Fibroblast of villous mesenchyme (primary cell): ENCODE results near the gene SYVN1. TPM values are rescaled to one million over a fixed set of nuclear protein-coding genes. Genes with fewer than 3 reads are reported as not detected.
A peak's percentile ranks its signal among the peaks of the same experiment; 100 is the strongest.

Experiments
- DNase-seq: peaks from one replicate; pipeline ENCODE4 v3.0.0-alpha.2; 2010; ENCODE audit warnings: low read depth
- H3K4me3 ChIP-seq: 2 replicates; pipeline ENCODE4 v1.5.1; 2011; ENCODE audit warnings: low read depth, mild to moderate bottlenecking, low read length
- total RNA-seq: library from RNA; depleted of rRNA; stranded (reverse); fragments of >200 nt; gene quantifications from 2 replicates; pipeline ENCODE4 v1.2.3, GENCODE V29; 2012
- TF ChIP-seq, protein P1 (sequence below): IDR thresholded peaks from 2 replicates; pipeline ENCODE4 v1.5.1; 2012; ENCODE audit warnings: low read depth, mild to moderate bottlenecking, low read length; ENCODE audit not compliant: insufficient read depth

The SYVN1 gene
- total RNA-seq, 1 donor = 13.0 TPM

DNA sequence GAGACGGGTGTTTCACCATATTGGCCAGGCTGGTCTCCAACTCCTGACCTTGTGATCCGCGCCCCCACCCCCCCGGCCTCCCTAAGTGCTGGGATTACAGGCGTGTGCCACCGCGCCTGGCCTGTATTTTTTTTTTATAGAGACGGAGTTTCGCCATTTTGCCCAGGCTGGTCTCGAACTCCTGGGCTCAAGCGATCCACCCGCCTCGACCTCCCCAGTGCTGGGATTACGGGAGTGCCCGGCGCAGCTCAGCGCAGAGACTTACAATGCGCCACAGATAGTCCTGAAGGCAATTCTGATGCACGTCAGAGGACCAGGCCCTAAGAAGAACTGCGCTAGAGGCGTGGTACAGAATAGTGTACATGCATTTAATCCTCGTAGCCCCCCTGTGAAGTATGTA is 38.9 kb downstream of the SYVN1 start:
- H3K4me3 ChIP-seq = peak overlapping the region; percentile 79
- DNase-seq = no peak
- TF ChIP-seq, protein P1, sequence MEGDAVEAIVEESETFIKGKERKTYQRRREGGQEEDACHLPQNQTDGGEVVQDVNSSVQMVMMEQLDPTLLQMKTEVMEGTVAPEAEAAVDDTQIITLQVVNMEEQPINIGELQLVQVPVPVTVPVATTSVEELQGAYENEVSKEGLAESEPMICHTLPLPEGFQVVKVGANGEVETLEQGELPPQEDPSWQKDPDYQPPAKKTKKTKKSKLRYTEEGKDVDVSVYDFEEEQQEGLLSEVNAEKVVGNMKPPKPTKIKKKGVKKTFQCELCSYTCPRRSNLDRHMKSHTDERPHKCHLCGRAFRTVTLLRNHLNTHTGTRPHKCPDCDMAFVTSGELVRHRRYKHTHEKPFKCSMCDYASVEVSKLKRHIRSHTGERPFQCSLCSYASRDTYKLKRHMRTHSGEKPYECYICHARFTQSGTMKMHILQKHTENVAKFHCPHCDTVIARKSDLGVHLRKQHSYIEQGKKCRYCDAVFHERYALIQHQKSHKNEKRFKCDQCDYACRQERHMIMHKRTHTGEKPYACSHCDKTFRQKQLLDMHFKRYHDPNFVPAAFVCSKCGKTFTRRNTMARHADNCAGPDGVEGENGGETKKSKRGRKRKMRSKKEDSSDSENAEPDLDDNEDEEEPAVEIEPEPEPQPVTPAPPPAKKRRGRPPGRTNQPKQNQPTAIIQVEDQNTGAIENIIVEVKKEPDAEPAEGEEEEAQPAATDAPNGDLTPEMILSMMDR = no peak

DNA sequence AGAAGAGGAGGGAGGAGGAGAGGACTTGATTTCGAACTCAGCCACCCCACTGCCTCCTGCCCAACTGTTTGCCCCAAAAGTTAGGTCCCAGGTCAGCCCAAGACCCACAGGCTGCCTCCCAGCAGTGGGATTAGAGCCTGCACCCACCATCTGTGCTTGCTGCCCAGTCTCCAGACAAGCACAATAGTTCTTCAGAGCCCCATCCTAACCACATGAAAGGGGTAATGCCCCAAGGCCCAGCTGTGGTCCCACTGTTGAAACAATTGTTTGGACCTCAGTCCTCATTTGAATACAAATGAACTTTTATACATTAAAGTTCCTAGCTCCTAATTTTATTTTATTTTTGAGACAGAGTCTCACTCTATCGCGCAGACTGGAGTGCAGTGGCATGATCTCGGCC is 43.7 kb downstream of the SYVN1 start:
- H3K4me3 ChIP-seq = no peak overlapping the region
- TF ChIP-seq, protein P1 = no peak
- no peak for DNase-seq

- DNase-seq = no peak
- H3K4me3 ChIP-seq = no peak overlapping the region
- TF ChIP-seq, protein P1 = no peak
These were observed 44.7 kb downstream of the SYVN1 start for GRCh38 chr11:65089621-65090020.

- TF ChIP-seq, protein P1 = no peak
- H3K4me3 ChIP-seq = no peak overlapping the region
- DNase-seq = no peak
These were observed 46.5 kb downstream of the SYVN1 start for GRCh38 chr11:65087827-65088226.

DNA sequence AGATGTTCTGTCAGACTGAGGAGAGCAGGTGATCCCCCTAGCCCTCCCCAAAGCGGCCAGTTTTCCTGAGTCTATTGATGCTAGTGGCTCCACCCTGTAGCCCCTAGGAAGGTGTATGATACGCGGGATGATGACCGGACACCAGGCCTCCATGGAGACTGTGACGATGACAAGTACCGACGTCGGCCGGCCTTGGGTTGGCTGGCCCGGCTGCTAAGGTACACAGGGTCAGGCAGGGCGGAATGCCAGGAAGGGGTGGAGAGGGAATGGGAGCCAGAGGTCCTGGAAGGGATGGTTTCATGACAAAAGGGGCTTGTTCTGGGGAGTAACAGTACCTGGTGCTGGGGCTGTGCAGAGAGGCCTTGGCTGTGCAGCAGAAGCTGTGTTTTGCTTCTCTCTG is 47.1 kb downstream of the SYVN1 start:
- TF ChIP-seq, protein P1 = no peak
- DNase-seq = no peak
- no peak overlapping the region for H3K4me3 ChIP-seq

GRCh38 chr11:65086809-65087208 is 47.5 kb downstream of the SYVN1 start:
- TF ChIP-seq, protein P1 = no peak
- H3K4me3 ChIP-seq = no peak overlapping the region
- DNase-seq = no peak

DNA sequence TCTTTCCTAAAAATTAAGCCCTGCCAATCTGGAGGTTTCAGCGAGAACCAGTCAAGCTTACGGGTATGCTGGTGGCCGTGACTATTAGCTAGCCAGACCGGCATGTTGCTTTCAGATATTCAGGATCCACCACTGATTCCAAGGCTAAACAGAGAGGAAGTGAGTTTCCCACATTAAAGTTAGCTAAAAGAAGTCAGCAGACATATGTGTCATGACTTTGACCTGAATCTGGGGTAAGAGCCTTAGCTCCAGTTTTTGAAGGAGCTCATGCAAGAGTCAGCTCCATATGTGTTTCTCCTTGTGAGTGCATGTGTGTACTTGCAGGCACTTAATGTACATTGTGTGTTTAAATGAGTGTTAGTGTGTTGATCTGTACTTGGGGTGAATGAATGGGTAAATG is 48.9 kb downstream of the SYVN1 start:
- no peak for DNase-seq
- no peak overlapping the region for H3K4me3 ChIP-seq
- TF ChIP-seq, protein P1 = no peak
